ENCODE measurements around the gene MYH9. TPM values are rescaled to one million over a fixed set of nuclear protein-coding genes. Genes with fewer than 3 reads are reported as not detected.

The MYH9 gene
- 844 and 1,720 TPM in 2 replicates for total RNA-seq

GRCh38 chr22:36387959-36388726 is at the start of gene MYH9:
Gene MYH9, minus strand, starts transcription at chr22:36387967. Its CDS starts 38,731 bp downstream, at chr22:36349236.

GRCh38 chr22:36252754-36253522 is 134.8 kb downstream of the MYH9 start, which contains the start of gene APOL1:
Gene APOL1, plus strand, starts transcription at chr22:36253133. Its CDS starts 1,823 bp downstream, at chr22:36254956.

DNA sequence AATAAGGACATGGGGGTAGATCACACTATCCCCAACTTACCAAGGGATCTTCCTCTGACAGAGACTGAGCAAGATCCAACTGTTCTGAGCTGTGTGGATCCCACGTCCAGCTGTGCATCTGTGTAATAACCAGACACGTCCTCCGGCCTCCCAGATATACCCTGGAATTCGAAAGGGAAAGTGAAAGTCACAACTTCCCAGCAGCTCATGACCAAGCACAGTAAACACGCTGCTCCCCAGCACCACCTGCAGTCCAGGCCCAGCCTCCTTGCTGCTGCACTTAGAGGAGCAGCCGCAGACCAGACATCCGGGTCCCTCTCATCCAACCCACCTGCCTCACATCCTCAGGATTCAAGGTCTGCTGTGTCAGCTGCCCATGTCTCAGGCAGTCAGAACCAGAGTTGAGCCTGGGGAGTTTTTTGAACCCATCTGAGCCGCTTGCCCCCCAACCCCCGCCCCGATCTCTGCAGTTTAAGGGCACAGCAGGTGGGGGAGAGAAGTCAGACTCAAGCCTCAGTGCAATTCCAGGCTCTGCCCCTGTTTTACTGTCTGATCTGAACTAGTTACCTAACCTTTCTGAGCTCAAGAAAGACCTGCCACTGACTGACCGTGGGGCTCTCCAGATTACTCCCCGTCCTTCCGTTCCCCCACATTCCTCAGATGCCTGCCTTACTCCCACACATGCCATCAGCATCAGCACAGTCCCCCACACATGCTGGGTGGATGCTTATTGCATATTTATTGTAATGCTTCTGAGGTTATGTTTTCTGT is 148.2 kb downstream of the MYH9 start, which contains the start of gene APOL2:
Gene APOL2 (minus strand): TSS at position 127 of the 771 bp plus-strand sequence. CDS start 6,365 bp downstream, outside the sequence.

Other genes with a start within 250 kb of the MYH9 start
- gene APOL3, start 227.2 kb downstream of the MYH9 start, total RNA-seq, result 113 and 194 TPM in 2 replicates
- 1.1 and 6.0 TPM in 2 replicates for gene APOL4, start 186.2 kb downstream of the MYH9 start, total RNA-seq
- 60.7 and 64.1 TPM in 2 replicates for gene APOL2, start 148.4 kb downstream of the MYH9 start, total RNA-seq
- 54.8 and 58.3 TPM in 2 replicates for gene APOL1, start 134.8 kb downstream of the MYH9 start, total RNA-seq
- 13.9 and 22.7 TPM in 2 replicates for gene TXN2, start 93.7 kb upstream of the MYH9 start, total RNA-seq
- 1.8 and 7.4 TPM in 2 replicates for gene FOXRED2, start 119.1 kb upstream of the MYH9 start, total RNA-seq
- 328 and 353 TPM in 2 replicates for gene EIF3D, start 141.2 kb upstream of the MYH9 start, total RNA-seq

Measured in bladder microvascular endothelial cell (primary cell).